Endometrial microvascular endothelial cells (primary cell): Measurements from ENCODE around the gene FGA. TPM values are rescaled to one million over a fixed set of nuclear protein-coding genes. Genes with fewer than 3 reads are reported as not detected.
"Not testable (repeated sequence)": the region's sequence is repeated elsewhere in the genome, so short reads cannot be mapped to it uniquely, and the experiment has no call there.

Experiments
- in situ Hi-C: cut with HindIII; loops from 2 replicates; pipeline ENCODE4 v1.10.0; 2017; ENCODE audit warnings: low sequenced_read_pairs, low pct_unique_long_range_greater_than_20kb; ENCODE audit errors: inconsistent ontology term
- total RNA-seq: library from RNA; depleted of rRNA; stranded (reverse); fragments of >200 nt; gene quantifications from one replicate; pipeline ENCODE4 v1.2.3, GENCODE V29; 2015; ENCODE audit errors: inconsistent ontology term

Gene FGA
- total RNA-seq, 1 donor from 2014 or later: not detected

DNA sequence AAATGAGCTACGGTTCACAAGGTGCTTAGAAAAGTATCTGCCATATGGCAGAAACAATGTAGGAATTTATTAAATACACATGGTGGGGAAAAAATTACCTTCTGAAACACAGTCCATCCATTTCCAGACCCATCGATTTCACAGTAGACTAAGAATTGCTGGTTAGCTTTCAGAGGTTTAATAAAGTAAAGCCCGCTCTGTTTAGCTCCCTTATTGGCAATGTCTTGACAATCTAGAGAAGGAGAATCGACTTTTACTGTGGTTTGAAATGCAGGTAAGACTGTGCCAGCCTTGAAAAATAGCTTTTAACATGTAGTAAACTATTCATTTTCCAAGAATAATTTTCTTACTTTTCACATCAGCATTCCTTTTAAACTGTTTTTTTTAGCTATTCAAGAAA, 19.0 kb upstream of the FGA start:
- in situ Hi-C loops: no loop called here

DNA sequence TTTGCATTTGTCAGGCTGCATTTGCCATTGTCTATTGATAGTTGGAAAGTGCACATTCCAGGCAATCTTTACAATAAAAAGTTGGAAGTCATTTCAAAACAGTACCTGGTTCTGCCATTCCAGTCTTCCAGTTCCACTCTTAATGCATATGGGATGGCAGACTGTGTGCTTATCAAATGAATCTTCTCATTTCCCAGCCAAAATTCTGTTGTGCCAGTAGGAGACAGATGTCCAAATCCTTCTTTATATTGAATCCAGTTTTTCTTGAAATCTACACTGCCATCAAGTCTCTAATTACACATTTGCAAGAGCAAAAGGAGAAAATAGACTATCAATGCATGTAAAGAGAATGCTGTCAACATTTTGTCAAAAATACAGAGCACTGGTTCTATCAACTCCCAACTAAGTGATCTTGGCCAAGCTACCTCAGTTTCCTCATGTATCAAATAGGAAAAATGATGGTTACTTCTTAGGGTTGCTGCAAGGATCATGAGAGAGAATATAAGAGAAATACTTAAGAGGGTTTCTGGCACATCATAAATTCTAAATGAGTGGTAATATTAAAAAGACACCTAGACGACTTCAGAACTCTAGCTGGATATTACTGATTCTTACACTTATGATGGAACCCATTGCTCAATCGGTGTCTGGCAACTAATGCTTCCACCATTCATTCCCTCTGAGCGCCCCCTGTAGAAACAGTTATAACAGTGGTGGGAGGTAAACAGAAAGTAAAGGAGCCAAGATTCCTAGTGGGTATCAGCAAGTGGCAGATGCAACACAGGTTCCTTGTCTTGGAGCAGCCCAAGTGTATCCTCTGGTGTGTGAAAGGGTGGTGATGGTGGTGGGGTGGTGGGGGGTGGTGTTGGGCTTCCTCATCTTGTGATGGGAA, 18.1 kb upstream of the FGA start:
- in situ Hi-C loops: no loop called here

GRCh38 chr4:154606728-154607723, 16.5 kb upstream of the FGA start:
- in situ Hi-C loops: no loop called here

DNA sequence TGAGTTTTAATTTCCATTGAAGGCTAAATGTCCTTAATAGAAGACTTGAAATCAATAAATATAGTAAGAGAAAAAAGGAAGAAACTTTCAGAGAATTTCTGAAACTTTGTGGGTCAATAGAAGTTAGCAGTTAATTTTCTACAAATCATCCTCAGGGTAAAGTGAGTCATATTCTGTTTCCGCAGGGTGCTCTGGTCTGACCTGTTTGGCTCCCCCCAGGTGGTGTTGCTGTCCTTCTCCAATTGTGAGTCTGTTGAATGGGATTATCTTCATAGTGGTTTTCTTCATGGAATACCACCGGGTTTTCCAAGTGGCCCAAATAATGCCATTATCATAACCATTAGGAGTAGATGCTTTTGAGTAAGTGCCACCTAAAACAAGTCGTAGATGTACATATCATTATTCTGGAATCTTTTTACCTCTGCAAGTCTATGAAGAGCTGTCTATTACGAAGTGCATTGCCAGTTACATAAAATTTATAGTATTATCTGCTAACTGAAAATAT, 14.2 kb upstream of the FGA start:
- in situ Hi-C loops: no loop called here

GRCh38 chr4:154603033-154603943, 12.7 kb upstream of the FGA start:
- in situ Hi-C loops: no loop called here

GRCh38 chr4:154602404-154603020, 12.0 kb upstream of the FGA start:
- in situ Hi-C loops: no loop called here

- in situ Hi-C loops: no loop called here
These were observed 7.5 kb upstream of the FGA start for GRCh38 chr4:154597798-154598774.

DNA sequence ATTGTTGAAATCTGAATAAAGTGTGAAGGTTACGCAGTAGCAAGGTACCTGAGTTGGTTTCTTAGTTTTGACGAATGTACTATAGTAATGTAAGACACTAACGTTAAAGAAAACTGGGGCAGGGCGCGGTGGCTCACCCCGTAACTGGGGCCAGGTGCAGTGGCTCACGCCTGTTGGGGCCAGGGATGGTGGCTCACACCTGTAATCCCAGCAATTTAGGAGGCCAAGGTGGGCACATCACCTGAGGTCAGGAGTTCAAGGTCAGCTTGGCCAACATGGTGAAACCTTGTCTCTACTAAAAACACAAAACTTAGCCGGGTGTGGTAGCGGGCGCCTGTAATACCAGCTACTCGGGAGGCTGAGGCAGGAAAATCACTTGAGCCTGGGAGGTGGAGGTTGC, 6.7 kb upstream of the FGA start:
- in situ Hi-C loops: not testable (repeated sequence)

- in situ Hi-C loops: no loop called here
These were observed 5.3 kb upstream of the FGA start for GRCh38 chr4:154595807-154596206.

- in situ Hi-C loops: not testable (repeated sequence)
These were observed 3.8 kb upstream of the FGA start for GRCh38 chr4:154594343-154594742.

DNA sequence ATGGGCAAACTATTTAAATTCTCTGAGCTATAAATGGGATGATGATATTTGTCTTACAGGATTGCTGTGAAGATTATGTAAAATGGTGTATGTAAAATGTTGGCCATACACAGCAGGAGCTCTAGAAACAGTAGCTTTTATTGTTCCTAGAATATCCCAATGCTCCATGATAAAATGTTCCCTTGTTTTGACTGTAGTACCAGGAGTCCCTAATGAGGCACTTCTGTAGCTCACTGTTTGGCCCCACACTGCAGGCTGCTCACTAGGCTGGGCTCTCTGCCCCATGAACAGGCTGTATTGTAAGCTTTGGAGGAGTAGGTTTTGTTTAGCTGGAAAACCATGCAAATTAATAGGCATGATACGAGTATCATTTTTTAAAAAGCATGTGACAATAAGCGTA, 3.3 kb upstream of the FGA start:
- in situ Hi-C loops: no loop called here

DNA sequence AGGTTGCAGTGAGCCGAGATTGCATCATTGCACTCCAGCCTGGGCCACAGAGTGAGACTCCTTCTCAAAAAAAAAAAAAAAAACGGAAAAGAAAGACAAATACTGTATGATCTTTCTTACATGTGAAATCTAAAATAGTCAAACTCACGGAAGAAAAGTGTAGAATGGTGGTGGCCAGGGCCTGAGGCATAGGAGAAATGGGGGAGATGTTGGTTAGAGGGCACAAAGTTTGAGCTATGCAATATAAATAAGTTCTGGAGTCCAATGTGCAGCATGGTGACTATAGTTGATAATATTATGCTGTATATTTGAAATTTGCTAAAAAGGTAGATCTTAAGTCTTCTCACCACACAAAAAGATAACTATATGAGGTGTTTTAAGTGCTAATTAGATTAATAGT, 1.3 kb upstream of the FGA start:
- in situ Hi-C loops: no loop called here

DNA sequence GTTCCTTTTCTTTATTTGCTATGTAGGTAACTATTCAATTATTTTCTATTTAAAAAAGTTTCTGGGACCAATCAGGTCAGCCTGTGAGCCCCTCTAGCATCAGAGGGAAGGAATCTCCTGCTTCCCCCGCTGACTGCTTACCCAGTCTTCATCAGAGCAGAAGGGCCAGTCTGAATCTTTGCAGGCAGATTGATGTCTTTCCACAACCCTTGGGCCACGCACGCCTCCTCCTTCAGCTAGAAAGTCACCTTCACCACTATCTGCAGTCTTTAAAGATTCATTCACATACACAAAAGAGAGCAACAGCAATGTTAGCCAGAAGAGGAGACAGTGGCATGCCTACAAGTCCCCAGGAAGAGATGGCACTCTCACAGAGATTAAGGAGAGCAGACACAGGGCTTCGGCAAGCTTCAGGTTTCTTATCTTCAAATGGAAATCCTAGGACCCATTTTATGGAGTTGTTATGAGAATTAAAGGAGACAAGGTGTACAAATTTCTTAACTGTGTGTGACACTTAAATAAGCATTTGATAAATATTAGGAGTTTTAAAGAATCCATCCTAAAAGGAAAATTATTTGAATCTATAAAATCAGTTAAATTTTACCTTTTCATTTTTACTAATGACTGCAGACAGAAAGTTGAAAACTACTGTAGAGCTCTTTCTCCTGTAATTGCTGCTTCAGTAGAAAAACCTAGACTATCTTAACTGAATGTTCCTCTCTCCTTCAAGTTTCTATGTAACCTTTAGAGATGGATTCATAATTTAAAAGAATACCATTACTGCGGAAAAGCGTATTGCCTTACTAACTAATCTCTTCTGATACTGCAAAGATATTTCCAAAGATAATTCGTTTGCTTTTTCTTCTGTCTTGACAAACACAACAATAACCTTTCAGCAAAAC, 995 bp downstream of the FGA start:
- in situ Hi-C loops: no loop called here

DNA sequence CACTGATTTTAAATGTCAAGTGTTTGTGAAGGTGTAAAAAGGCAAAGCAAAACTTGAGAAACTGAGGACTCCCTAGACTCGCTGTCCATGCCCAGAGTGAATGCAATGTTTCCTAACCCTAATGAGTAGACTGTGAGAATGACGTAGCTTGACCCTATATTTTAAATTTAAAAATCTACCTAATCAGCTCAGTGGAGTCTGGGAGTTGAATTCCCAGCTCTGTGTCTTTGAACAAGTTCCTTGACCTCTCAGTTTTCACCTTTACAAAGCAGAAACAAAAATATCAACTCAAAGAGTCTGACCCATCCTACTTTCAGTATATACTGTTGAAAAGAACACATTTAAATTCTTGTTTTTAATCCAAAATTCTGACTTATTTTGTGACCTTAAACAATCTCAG, 2.3 kb downstream of the FGA start:
- in situ Hi-C loops: no loop called here

GRCh38 chr4:154586296-154587033, 4.1 kb downstream of the FGA start:
- in situ Hi-C loops: no loop called here
